Neural crest cell (in vitro differentiated cells): Measurements from ENCODE around the gene ADK. TPM values are rescaled to one million over a fixed set of nuclear protein-coding genes. Genes with fewer than 3 reads are reported as not detected.

ENCODE experiments used
- DNase-seq: peaks from one replicate; pipeline ENCODE4 v3.0.0; 2021; ENCODE audit warnings: low read depth, mixed read lengths, low spot score
- H3K27ac Mint-ChIP-seq: one replicate; pipeline ENCODE4 v1.8.0; 2021; ENCODE audit warnings: mild to moderate bottlenecking, mixed read lengths; ENCODE audit not compliant: unreplicated experiment
- H3K27me3 Mint-ChIP-seq: 2 replicates; pipeline ENCODE4 v1.8.0; 2021; ENCODE audit warnings: low read depth, mild to moderate bottlenecking, mixed read lengths
- H3K36me3 Mint-ChIP-seq: 2 replicates; pipeline ENCODE4 v1.8.0; 2021; ENCODE audit warnings: low read depth, mild to moderate bottlenecking, mixed read lengths
- H3K4me1 Mint-ChIP-seq: 2 replicates; pipeline ENCODE4 v1.8.0; 2021; ENCODE audit warnings: mixed read lengths
- H3K4me3 Mint-ChIP-seq: one replicate; pipeline ENCODE4 v1.8.0; 2021; ENCODE audit warnings: mild to moderate bottlenecking, mixed read lengths
- H3K9me3 Mint-ChIP-seq: 2 replicates; pipeline ENCODE4 v1.8.0; 2021; ENCODE audit warnings: mixed read lengths
- total RNA-seq: library from RNA; stranded (reverse); gene quantifications from 2 replicates; pipeline ENCODE4 v1.2.1, GENCODE V29; 2021
- TF ChIP-seq, protein P1 (sequence below): fragments of 200-600 bp; sonication (generic); conservative IDR thresholded peaks from 2 replicates; pipeline ENCODE4 v1.5.0; 2021; ENCODE audit warnings: antibody characterized with exemption, mild to moderate bottlenecking

ADK gene
- total RNA-seq, 1 donor from 2014 or later: 35.6 TPM

- DNase-seq: no peak
- H3K4me1 Mint-ChIP-seq: no peaks in the 10 kb centered on the region
- no peaks in the 10 kb centered on the region for H3K9me3 Mint-ChIP-seq
- TF ChIP-seq, protein P1, sequence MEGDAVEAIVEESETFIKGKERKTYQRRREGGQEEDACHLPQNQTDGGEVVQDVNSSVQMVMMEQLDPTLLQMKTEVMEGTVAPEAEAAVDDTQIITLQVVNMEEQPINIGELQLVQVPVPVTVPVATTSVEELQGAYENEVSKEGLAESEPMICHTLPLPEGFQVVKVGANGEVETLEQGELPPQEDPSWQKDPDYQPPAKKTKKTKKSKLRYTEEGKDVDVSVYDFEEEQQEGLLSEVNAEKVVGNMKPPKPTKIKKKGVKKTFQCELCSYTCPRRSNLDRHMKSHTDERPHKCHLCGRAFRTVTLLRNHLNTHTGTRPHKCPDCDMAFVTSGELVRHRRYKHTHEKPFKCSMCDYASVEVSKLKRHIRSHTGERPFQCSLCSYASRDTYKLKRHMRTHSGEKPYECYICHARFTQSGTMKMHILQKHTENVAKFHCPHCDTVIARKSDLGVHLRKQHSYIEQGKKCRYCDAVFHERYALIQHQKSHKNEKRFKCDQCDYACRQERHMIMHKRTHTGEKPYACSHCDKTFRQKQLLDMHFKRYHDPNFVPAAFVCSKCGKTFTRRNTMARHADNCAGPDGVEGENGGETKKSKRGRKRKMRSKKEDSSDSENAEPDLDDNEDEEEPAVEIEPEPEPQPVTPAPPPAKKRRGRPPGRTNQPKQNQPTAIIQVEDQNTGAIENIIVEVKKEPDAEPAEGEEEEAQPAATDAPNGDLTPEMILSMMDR: no peak
- H3K36me3 Mint-ChIP-seq: peaks cover 9% of the 10 kb centered on the region
- H3K4me3 Mint-ChIP-seq: no peak overlapping the region
- H3K27ac Mint-ChIP-seq: no peak overlapping the region
- H3K27me3 Mint-ChIP-seq: no peaks in the 10 kb centered on the region
Observed at GRCh38 chr10:74332398-74332797, 181.4 kb downstream of the ADK start.

DNA sequence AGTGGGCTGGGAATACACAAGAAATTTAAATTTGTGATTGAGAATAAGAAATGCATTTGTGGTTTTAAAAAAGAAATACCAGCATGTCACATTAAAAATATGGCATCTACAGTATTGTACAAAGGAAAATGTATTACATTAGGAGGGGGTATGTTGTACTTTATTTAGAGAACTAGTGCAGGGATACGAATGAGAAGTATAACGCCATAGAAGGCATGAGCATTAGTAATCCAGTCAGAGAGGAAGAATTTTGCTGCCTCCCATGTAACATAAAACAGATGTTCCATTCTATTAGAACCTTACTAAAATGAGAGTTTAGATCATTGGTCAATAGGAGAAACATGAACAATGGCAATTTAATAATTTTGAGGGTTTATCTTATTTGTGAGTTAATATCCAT is 182.2 kb downstream of the ADK start:
- no peak for DNase-seq
- Mint-ChIP-seq H3K27ac (no peak overlapping the region), H3K27me3 (no peaks in the 10 kb centered on the region), H3K4me3 (no peak overlapping the region), H3K4me1 (no peaks in the 10 kb centered on the region), H3K36me3 (peaks cover 9% of the 10 kb centered on the region), H3K9me3 (no peaks in the 10 kb centered on the region)
- TF ChIP-seq, protein P1: no peak

DNA sequence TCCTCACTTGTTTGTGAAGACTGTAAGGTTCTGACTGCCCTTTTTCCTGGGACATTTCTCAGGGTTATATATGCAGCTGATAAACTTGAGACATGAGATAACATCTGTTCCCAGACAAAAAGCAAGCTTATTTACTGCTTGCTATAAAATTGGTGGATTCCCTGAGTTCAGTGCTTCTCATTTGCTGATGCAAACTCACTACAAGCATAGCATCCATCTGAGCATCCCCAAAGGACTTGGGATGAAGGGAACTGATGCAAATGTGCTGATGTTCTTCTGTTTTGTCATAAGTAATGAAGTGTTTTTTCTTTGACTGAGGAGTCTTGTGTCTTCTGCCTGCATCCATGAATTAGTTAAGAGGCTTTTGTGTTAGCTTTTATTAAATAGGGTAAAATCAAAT is 183.2 kb downstream of the ADK start:
- no peaks in the 10 kb centered on the region for H3K4me1 Mint-ChIP-seq
- no peaks in the 10 kb centered on the region for H3K9me3 Mint-ChIP-seq
- no peak overlapping the region for H3K27ac Mint-ChIP-seq
- TF ChIP-seq, protein P1: no peak
- peaks cover 9% of the 10 kb centered on the region for H3K36me3 Mint-ChIP-seq
- no peak for DNase-seq
- H3K27me3 Mint-ChIP-seq: no peaks in the 10 kb centered on the region
- H3K4me3 Mint-ChIP-seq: no peak overlapping the region

DNA sequence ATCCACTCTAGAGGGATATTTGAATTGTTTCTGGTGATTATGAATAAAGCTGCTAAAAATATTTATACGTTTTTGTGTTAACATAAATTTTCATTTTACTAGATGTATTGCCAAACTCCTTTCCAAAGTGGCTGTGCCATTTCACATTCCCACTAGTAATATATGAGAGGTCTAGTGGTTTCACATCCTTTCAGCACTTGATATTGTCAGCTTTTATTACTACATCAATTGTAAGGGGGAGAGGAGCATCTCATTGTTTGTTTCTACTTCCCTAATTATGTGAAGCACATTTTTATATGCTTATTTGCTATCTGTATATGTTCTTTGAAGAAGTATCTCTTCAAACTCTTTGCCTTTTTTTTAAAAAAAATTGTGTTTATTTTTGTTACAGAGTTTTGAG is 184.5 kb downstream of the ADK start:
- no peaks in the 10 kb centered on the region for H3K9me3 Mint-ChIP-seq
- peaks cover 9% of the 10 kb centered on the region for H3K36me3 Mint-ChIP-seq
- H3K27ac Mint-ChIP-seq: no peak overlapping the region

DNA sequence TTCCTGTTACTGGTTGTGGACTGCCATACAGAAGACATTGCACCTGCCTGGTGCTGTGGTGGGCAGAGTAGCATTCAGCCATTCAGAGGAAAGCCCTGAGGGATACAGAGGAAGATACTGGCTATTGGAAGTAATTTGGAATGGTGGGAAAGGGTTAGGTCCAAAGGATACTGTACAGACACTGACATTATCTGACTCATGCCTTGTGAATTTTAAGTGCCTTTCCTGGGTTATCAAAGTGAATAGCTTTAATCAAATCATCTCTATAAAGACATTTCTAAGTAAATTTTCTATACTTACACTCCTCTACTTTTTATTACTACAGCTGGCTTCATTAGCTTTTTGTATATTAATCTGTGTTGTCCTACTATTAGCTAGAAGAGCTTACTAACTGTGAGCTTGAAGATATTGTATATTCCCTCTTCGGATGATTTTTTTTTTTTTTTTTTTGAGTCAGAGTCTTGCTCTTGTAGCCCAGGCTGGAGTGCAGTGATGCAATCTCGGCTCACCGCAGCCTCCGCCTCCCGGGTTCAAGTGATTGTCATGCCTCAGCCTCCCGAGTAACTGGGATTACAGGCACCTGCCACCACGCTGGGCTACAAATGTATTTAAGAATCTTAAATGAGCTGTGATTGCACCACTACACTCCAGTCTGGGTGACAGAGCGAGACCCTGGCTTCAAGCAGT is 186.5 kb downstream of the ADK start:
- Mint-ChIP-seq H3K4me3 (no peak overlapping the region), H3K4me1 (no peaks in the 10 kb centered on the region), H3K27me3 (no peaks in the 10 kb centered on the region), H3K9me3 (no peaks in the 10 kb centered on the region), H3K36me3 (peaks cover 10% of the 10 kb centered on the region), H3K27ac (no peak overlapping the region)
- TF ChIP-seq, protein P1: no peak
- no peak for DNase-seq

More for the DNA sequence above, 184.5 kb downstream of the ADK start:
- no peaks in the 10 kb centered on the region for H3K27me3 Mint-ChIP-seq
- no peak for DNase-seq
- H3K4me3 Mint-ChIP-seq: no peak overlapping the region
- H3K4me1 Mint-ChIP-seq: no peaks in the 10 kb centered on the region
- TF ChIP-seq, protein P1: no peak
